ENCODE results near the gene RPS2.
"Not testable (repeated sequence)": the region's sequence is repeated elsewhere in the genome, so short reads cannot be mapped to it uniquely, and the experiment has no call there.

GRCh38 chr16:1939833-1940232 is 24.8 kb downstream of the RPS2 start:
- not testable (repeated sequence) for TF ChIP-seq YY1 (IDR thresholded peaks at IDR 0.05; ENCODE audit: insufficient read depth, insufficient read length); SUZ12 (IDR thresholded peaks at IDR 0.05; ENCODE audit: extremely low read depth, insufficient read depth, insufficient read length); ZNF274 (IDR thresholded peaks at IDR 0.05; ENCODE audit: low read depth, low read length)
